Tibial nerve (tissue), 4 donors: ENCODE data around the gene EHF.

Experiments
- CTCF ChIP-seq, 5 experiments: fragments of 200-600 bp in 3 of 5; fragments of 450-650 bp in 2 of 5; sonication (generic) in 3 of 5; IDR thresholded peaks; one replicate each; pipeline ENCODE4 v1.5.1; 2016 to 2019; ENCODE audit warnings: antibody characterized with exemption in 5 of 5, mild to moderate bottlenecking in 3 of 5, moderate library complexity in 2 of 5
- EP300 ChIP-seq, 2 donors: sonication (generic); formaldehyde crosslinking; IDR thresholded peaks; one replicate each; pipeline ENCODE4 v1.6.1; 2017; ENCODE audit warnings: antibody characterized with exemption in 2 of 2, mild to moderate bottlenecking in 1 of 2
- POLR2A ChIP-seq, 2 donors: fragments of 450-650 bp; IDR thresholded peaks; one replicate each; pipeline ENCODE4 v1.6.1; 2017; ENCODE audit warnings: antibody characterized with exemption in 2 of 2, mild to moderate bottlenecking in 2 of 2, moderate library complexity in 2 of 2

- TF ChIP-seq POLR2A (IDR thresholded peaks at IDR 0.05) (no peak), CTCF (IDR thresholded peaks at IDR 0.05) (no peak), EP300 (IDR thresholded peaks at IDR 0.05) (no peak)
Measured at GRCh38 chr11:34648036-34648435, 27.1 kb downstream of the EHF start.
